ENCODE results near the gene SHLD2. TPM values are rescaled to one million over a fixed set of nuclear protein-coding genes. Genes with fewer than 3 reads are reported as not detected.
"Not testable (repeated sequence)": the region's sequence is repeated elsewhere in the genome, so short reads cannot be mapped to it uniquely, and the experiment has no call there.

The SHLD2 gene
- total RNA-seq, 1 experiment from 2014 or later = 28.9 TPM

- H3K27ac ChIP-seq (ENCODE audit: low read depth, low read length); ATAC-seq; H3K4me2 ChIP-seq (ENCODE audit: low read length); H3K4me3 ChIP-seq (replicated peaks in 1 of 2; ENCODE audit: low read depth in 1 of 2, low read length in 2 of 2); H3K9me2 ChIP-seq (ENCODE audit: insufficient read depth); H3K9ac ChIP-seq (ENCODE audit: low read length); POLR2A ChIA-PET; DNase-seq (ENCODE audit: low read depth, low spot score); BruUV-seq (replicated peaks); H3K27me3 ChIP-seq (ENCODE audit: insufficient read depth, low read length); H2AFZ ChIP-seq (ENCODE audit: low read depth, low read length, poor library complexity, severe bottlenecking); H4K20me1 ChIP-seq (ENCODE audit: insufficient read depth); H3K4me1 ChIP-seq (ENCODE audit: control insufficient read depth in 1 of 2, insufficient read depth in 2 of 2, low read length in 2 of 2); CTCF ChIA-PET; H3K9me3 ChIP-seq (ENCODE audit: control insufficient read depth in 1 of 2, insufficient read depth in 1 of 2, low read depth in 1 of 2, low read length in 2 of 2); H3K36me3 ChIP-seq (ENCODE audit: control insufficient read depth in 1 of 2, insufficient read depth in 2 of 2, low read length in 2 of 2); H3K79me2 ChIP-seq (ENCODE audit: insufficient read depth, low read length); RAD21 ChIA-PET (ENCODE audit: low non-redundant PET in 1 of 2, low total read pairs in 2 of 2, uncharacterized antibody in 2 of 2, unreplicated experiment in 2 of 2); intact Hi-C loops (cut with micrococcal nuclease): not testable (repeated sequence)
These were observed 38.9 kb downstream of the SHLD2 start for GRCh38 chr10:87133936-87134335.

GRCh38 chr10:87134440-87134839 lies 39.4 kb downstream of the SHLD2 start:
- H3K27me3 ChIP-seq (ENCODE audit: insufficient read depth, low read length); H3K9me3 ChIP-seq (ENCODE audit: control insufficient read depth in 1 of 2, insufficient read depth in 1 of 2, low read depth in 1 of 2, low read length in 2 of 2); H4K20me1 ChIP-seq (ENCODE audit: insufficient read depth); ATAC-seq; H3K4me1 ChIP-seq (ENCODE audit: control insufficient read depth in 1 of 2, insufficient read depth in 2 of 2, low read length in 2 of 2); BruUV-seq (replicated peaks); RAD21 ChIA-PET (ENCODE audit: low non-redundant PET in 1 of 2, low total read pairs in 2 of 2, uncharacterized antibody in 2 of 2, unreplicated experiment in 2 of 2); H3K79me2 ChIP-seq (ENCODE audit: insufficient read depth, low read length); intact Hi-C loops (cut with micrococcal nuclease); H3K9me2 ChIP-seq (ENCODE audit: insufficient read depth); DNase-seq (ENCODE audit: low read depth, low spot score); POLR2A ChIA-PET; CTCF ChIA-PET; H3K9ac ChIP-seq (ENCODE audit: low read length); H2AFZ ChIP-seq (ENCODE audit: low read depth, low read length, poor library complexity, severe bottlenecking); H3K4me2 ChIP-seq (ENCODE audit: low read length); H3K27ac ChIP-seq (ENCODE audit: low read depth, low read length); H3K36me3 ChIP-seq (ENCODE audit: control insufficient read depth in 1 of 2, insufficient read depth in 2 of 2, low read length in 2 of 2); H3K4me3 ChIP-seq (replicated peaks in 1 of 2; ENCODE audit: low read depth in 1 of 2, low read length in 2 of 2): not testable (repeated sequence)

GRCh38 chr10:87137478-87137877 lies 42.5 kb downstream of the SHLD2 start:
- H3K9me3 ChIP-seq (ENCODE audit: control insufficient read depth in 1 of 2, insufficient read depth in 1 of 2, low read depth in 1 of 2, low read length in 2 of 2); CTCF ChIA-PET; H4K20me1 ChIP-seq (ENCODE audit: insufficient read depth); BruUV-seq (replicated peaks); ATAC-seq; DNase-seq (ENCODE audit: low read depth, low spot score); intact Hi-C loops (cut with micrococcal nuclease); H3K27me3 ChIP-seq (ENCODE audit: insufficient read depth, low read length); H3K9me2 ChIP-seq (ENCODE audit: insufficient read depth); H3K4me3 ChIP-seq (replicated peaks in 1 of 2; ENCODE audit: low read depth in 1 of 2, low read length in 2 of 2); H3K27ac ChIP-seq (ENCODE audit: low read depth, low read length); H3K4me2 ChIP-seq (ENCODE audit: low read length); H3K36me3 ChIP-seq (ENCODE audit: control insufficient read depth in 1 of 2, insufficient read depth in 2 of 2, low read length in 2 of 2); POLR2A ChIA-PET; H2AFZ ChIP-seq (ENCODE audit: low read depth, low read length, poor library complexity, severe bottlenecking); H3K9ac ChIP-seq (ENCODE audit: low read length); H3K4me1 ChIP-seq (ENCODE audit: control insufficient read depth in 1 of 2, insufficient read depth in 2 of 2, low read length in 2 of 2); H3K79me2 ChIP-seq (ENCODE audit: insufficient read depth, low read length); RAD21 ChIA-PET (ENCODE audit: low non-redundant PET in 1 of 2, low total read pairs in 2 of 2, uncharacterized antibody in 2 of 2, unreplicated experiment in 2 of 2): not testable (repeated sequence)

- H3K4me2 ChIP-seq (ENCODE audit: low read length); CTCF ChIA-PET; H3K9me3 ChIP-seq (ENCODE audit: control insufficient read depth in 1 of 2, insufficient read depth in 1 of 2, low read depth in 1 of 2, low read length in 2 of 2); RAD21 ChIA-PET (ENCODE audit: low non-redundant PET in 1 of 2, low total read pairs in 2 of 2, uncharacterized antibody in 2 of 2, unreplicated experiment in 2 of 2); H3K36me3 ChIP-seq (ENCODE audit: control insufficient read depth in 1 of 2, insufficient read depth in 2 of 2, low read length in 2 of 2); intact Hi-C loops (cut with micrococcal nuclease); H4K20me1 ChIP-seq (ENCODE audit: insufficient read depth); H3K9ac ChIP-seq (ENCODE audit: low read length); ATAC-seq; H2AFZ ChIP-seq (ENCODE audit: low read depth, low read length, poor library complexity, severe bottlenecking); H3K4me1 ChIP-seq (ENCODE audit: control insufficient read depth in 1 of 2, insufficient read depth in 2 of 2, low read length in 2 of 2); BruUV-seq (replicated peaks); POLR2A ChIA-PET; H3K27ac ChIP-seq (ENCODE audit: low read depth, low read length); H3K79me2 ChIP-seq (ENCODE audit: insufficient read depth, low read length); H3K9me2 ChIP-seq (ENCODE audit: insufficient read depth); DNase-seq (ENCODE audit: low read depth, low spot score); H3K27me3 ChIP-seq (ENCODE audit: insufficient read depth, low read length); H3K4me3 ChIP-seq (replicated peaks in 1 of 2; ENCODE audit: low read depth in 1 of 2, low read length in 2 of 2): not testable (repeated sequence)
These were observed 47.5 kb downstream of the SHLD2 start for GRCh38 chr10:87142230-87143108.

All from HCT116 (cell line).